SK-N-SH (cell line): ENCODE results near the gene DHRS1. TPM values are rescaled to one million over a fixed set of nuclear protein-coding genes. Genes with fewer than 3 reads are reported as not detected.
A peak's percentile ranks its signal among the peaks of the same experiment; 100 is the strongest.
"Not testable (repeated sequence)": the region's sequence is repeated elsewhere in the genome, so short reads cannot be mapped to it uniquely, and the experiment has no call there.

Source experiments
- CTCF ChIA-PET: fragments of 300-600, 350-600 bp; formaldehyde crosslinking; extraction: SDS; loops from one replicate; lab custom pipeline; 2021; lab: Yijun Ruan, JAX
- POLR2A ChIA-PET: fragments of 350-600 bp; sonication (Branson Sonifier 250); formaldehyde crosslinking; extraction: SDS; loops from one replicate; lab custom pipeline; 2020; ENCODE audit warnings: antibody characterized with exemption, inconsistent platforms; lab: Yijun Ruan, JAX
- DNase-seq: peaks from one replicate; pipeline ENCODE4 v3.0.0; 2012
- H2AFZ ChIP-seq: fragments of 200-600 bp; sonication (generic); 2 replicates; pipeline ENCODE4 v1.8.1; 2016; ENCODE audit warnings: antibody characterized with exemption, mild to moderate bottlenecking, low read depth
- H3F3A ChIP-seq: fragments of 200-600 bp; sonication (generic); replicated peaks from 2 replicates; pipeline ENCODE3; 2016; ENCODE audit warnings: antibody characterized with exemption, mild to moderate bottlenecking; ENCODE audit not compliant: insufficient read depth
- H3K27ac ChIP-seq, 2 experiments: fragments of 200-500 bp in 1 of 2; fragments of 200-600 bp in 1 of 2; sonication (Bioruptor generic) in 1 of 2; sonication (generic), shearing (Covaris generic) in 1 of 2; 2 replicates each; pipeline versions ENCODE4 v1.5.1 to v1.6.1; 2014 to 2016; ENCODE audit warnings: low read depth in 2 of 2, inconsistent platforms in 1 of 2, low read length in 1 of 2, mild to moderate bottlenecking in 1 of 2, mixed read lengths in 1 of 2
- H3K27me3 ChIP-seq: fragments of 200-600 bp; sonication (generic), shearing (Covaris generic); 2 replicates; pipeline ENCODE4 v1.6.1; 2016; ENCODE audit warnings: mixed run types; ENCODE audit not compliant: insufficient read depth
- H3K36me3 ChIP-seq, 2 experiments: fragments of 200-500 bp in 1 of 2; fragments of 200-600 bp in 1 of 2; sonication (Bioruptor generic) in 1 of 2; sonication (generic) in 1 of 2; replicated peaks in 1 of 2; 2 replicates each; pipeline versions ENCODE3 to v1.5.1; 2014 to 2016; ENCODE audit warnings: low read length in 1 of 2, mild to moderate bottlenecking in 1 of 2; ENCODE audit not compliant: insufficient read depth in 2 of 2, control insufficient read depth in 1 of 2
- H3K4me1 ChIP-seq, 2 experiments: fragments of 200-500 bp in 1 of 2; fragments of 200-600 bp in 1 of 2; sonication (Bioruptor generic) in 1 of 2; sonication (generic), shearing (Covaris generic) in 1 of 2; 2 replicates each; pipeline versions ENCODE4 v1.5.1 to v1.6.1; 2014 to 2016; ENCODE audit warnings: low read depth in 1 of 2, low read length in 1 of 2, mixed run types in 1 of 2; ENCODE audit not compliant: insufficient read depth in 2 of 2, control insufficient read depth in 1 of 2
- H3K4me2 ChIP-seq: fragments of 200-600 bp; sonication (generic), shearing (Covaris generic); 2 replicates; pipeline ENCODE4 v1.6.1; 2017; ENCODE audit warnings: mixed run types
- H3K4me3 ChIP-seq, 2 experiments: fragments of 200-500 bp in 1 of 2; fragments of 200-600 bp in 1 of 2; sonication (Bioruptor generic) in 1 of 2; sonication (generic), shearing (Covaris generic) in 1 of 2; 2 replicates each; pipeline versions ENCODE4 v1.5.1 to v1.8.1; 2014 to 2016; ENCODE audit warnings: low read depth in 2 of 2, inconsistent platforms in 1 of 2, low read length in 1 of 2, mild to moderate bottlenecking in 1 of 2, mixed read lengths in 1 of 2, moderate library complexity in 1 of 2
- H3K79me2 ChIP-seq: fragments of 200-600 bp; sonication (generic); 2 replicates; pipeline ENCODE4 v1.8.1; 2017; ENCODE audit warnings: mild to moderate bottlenecking; ENCODE audit not compliant: insufficient read depth
- H3K9ac ChIP-seq: fragments of 200-600 bp; sonication (generic); 2 replicates; pipeline ENCODE4 v1.6.1; 2017; ENCODE audit warnings: mixed run types
- H3K9me2 ChIP-seq: fragments of 200-600 bp; sonication (generic); 2 replicates; pipeline ENCODE4 v1.6.1; 2017; ENCODE audit warnings: mixed run types
- H3K9me3 ChIP-seq: fragments of 200-600 bp; sonication (generic); 2 replicates; pipeline ENCODE4 v1.6.1; 2017; ENCODE audit warnings: mixed run types, mild to moderate bottlenecking, moderate library complexity
- H4K20me1 ChIP-seq: fragments of 200-600 bp; sonication (generic); 2 replicates; pipeline ENCODE4 v1.6.1; 2017; ENCODE audit warnings: mild to moderate bottlenecking, mixed run types; ENCODE audit not compliant: insufficient read depth
- CHD2 ChIP-seq: fragments of 150-350 bp; IDR thresholded peaks from 2 replicates; pipeline ENCODE4 v1.6.1; 2018; ENCODE audit warnings: low read length; ENCODE audit not compliant: partially characterized antibody
- CTCF ChIP-seq: fragments of 200-600 bp; sonication (generic); IDR thresholded peaks from 2 replicates; pipeline ENCODE4 v1.6.1; 2017; ENCODE audit warnings: antibody characterized with exemption, mild to moderate bottlenecking, moderate library complexity
- ELF1 ChIP-seq: IDR thresholded peaks from 2 replicates; pipeline ENCODE4 v1.4.0; 2012
- EP300 ChIP-seq, 2 experiments: IDR thresholded peaks; 2 replicates each; pipeline versions ENCODE4 v1.4.0 to v1.6.1; 2012; ENCODE audit warnings: borderline replicate concordance in 1 of 2, low read depth in 1 of 2, low read length in 1 of 2
- EZH2phosphoT487 ChIP-seq: fragments of 200-600 bp; sonication (generic); IDR thresholded peaks from 2 replicates; pipeline ENCODE4 v1.6.1; 2017; ENCODE audit warnings: low read depth, mixed run types, mild to moderate bottlenecking, antibody characterized with exemption, moderate library complexity, borderline replicate concordance
- FOXJ3 ChIP-seq: sonication (generic); formaldehyde crosslinking; IDR thresholded peaks from 2 replicates; pipeline ENCODE4 v1.5.1; 2020; ENCODE audit warnings: mild to moderate bottlenecking, missing genetic modification reagents
- GABPA ChIP-seq: IDR thresholded peaks from 2 replicates; pipeline ENCODE4 v1.4.0; 2012; ENCODE audit warnings: low read depth, mild to moderate bottlenecking
- IRF3 ChIP-seq: fragments of 150-350 bp; IDR thresholded peaks from 2 replicates; pipeline ENCODE4 v1.6.1; 2016; ENCODE audit warnings: mild to moderate bottlenecking, low read depth, low read length
- MAX ChIP-seq: IDR thresholded peaks from 2 replicates; pipeline ENCODE4 v1.4.0; 2012; ENCODE audit warnings: low read depth
- MEF2A ChIP-seq: IDR thresholded peaks from 2 replicates; pipeline ENCODE4 v1.4.0; 2012; ENCODE audit warnings: low read depth, borderline replicate concordance
- PBX3 ChIP-seq: IDR thresholded peaks from 2 replicates; pipeline ENCODE4; 2012
- POLR2AphosphoS5 ChIP-seq: IDR thresholded peaks from 2 replicates; pipeline ENCODE4 v1.6.1; 2012; ENCODE audit warnings: low read depth, low read length
- RAD21 ChIP-seq: IDR thresholded peaks from 2 replicates; pipeline ENCODE4 v1.6.1; 2012; ENCODE audit warnings: mild to moderate bottlenecking, low read length
- RCOR1 ChIP-seq: fragments of 150-350 bp; IDR thresholded peaks from 2 replicates; pipeline ENCODE4 v1.6.1; 2017; ENCODE audit warnings: antibody characterized with exemption, low read length
- SMC3 ChIP-seq: IDR thresholded peaks from 2 replicates; pipeline ENCODE4 v1.6.1; 2012; ENCODE audit warnings: low read depth, low read length, improper control_type of control experiment
- TAF1 ChIP-seq: IDR thresholded peaks from 2 replicates; pipeline ENCODE4 v1.6.1; 2012; ENCODE audit warnings: low read depth, mild to moderate bottlenecking, low read length, moderate library complexity, borderline replicate concordance
- TCF12 ChIP-seq: IDR thresholded peaks from 2 replicates; pipeline ENCODE4 v1.4.0; 2012
- TEAD4 ChIP-seq: IDR thresholded peaks from 2 replicates; pipeline ENCODE4 v1.4.0; 2012; ENCODE audit warnings: mild to moderate bottlenecking, borderline replicate concordance; ENCODE audit not compliant: insufficient read depth
- USF2 ChIP-seq: fragments of 150-350 bp; IDR thresholded peaks from 2 replicates; pipeline ENCODE4 v1.6.1; 2017; ENCODE audit warnings: antibody characterized with exemption, low read length, low read depth, borderline replicate concordance
- ZBTB33 ChIP-seq: IDR thresholded peaks from 2 replicates; pipeline ENCODE4 v1.4.0; 2012; ENCODE audit warnings: low read depth, borderline replicate concordance
- WGBS: methylation state at CpG from one replicate; pipeline ENCODE4 v1.1.6; 2017; ENCODE audit warnings: low lambda C conversion rate; 5-methylcytosine and 5-hydroxymethylcytosine counted together
- polyA plus RNA-seq, 3 experiments: library from polyadenylated mRNA; depleted of rRNA; stranded (reverse); fragments of >200 nt; gene quantifications; 2 replicates each; pipeline ENCODE4 v1.2.3, GENCODE V29; 2012

Gene DHRS1
- polyA plus RNA-seq, 1 of the 3 experiments (the other 2 are of a cell fraction): 65.4 TPM

- TF ChIP-seq SMC3 (peak; percentile 26), RAD21 (peak; percentile 37), CTCF (peak; percentile 67)
- 7% methylated on average over 7 of the region's 9 CpGs for WGBS
- CTCF ChIA-PET: interaction anchor here (0.6 to 14.6 kb wide), 16 partner anchors 9 to 114 kb away, joined by 3 to 115 read pairs (median 4); partner anchors contain the start of genes CBLN3, CIDEB, KHNYN and LTB4R
- not testable (repeated sequence) for H2AFZ ChIP-seq, H3K27me3 ChIP-seq, DNase-seq, H3K4me2 ChIP-seq, H4K20me1 ChIP-seq, H3K36me3 ChIP-seq, H3K79me2 ChIP-seq, H3K9me3 ChIP-seq, H3K9ac ChIP-seq, H3F3A ChIP-seq, H3K9me2 ChIP-seq, H3K27ac ChIP-seq, H3K4me3 ChIP-seq
- peaks cover 0 to 12% of the 10 kb centered on the region in 2 experiments; a peak in 1 of 4 replicates for H3K4me1 ChIP-seq
- POLR2A ChIA-PET: interaction anchor here (1.3 to 1.7 kb wide), 2 partner anchors 109 to 115 kb away, joined by 4 read pairs; partner anchors contain the start of gene SDR39U1
Observed at GRCh38 chr14:24327914-24328313, 28.3 kb upstream of the DHRS1 start.

- no peak for TF ChIP-seq EP300 (IDR thresholded peaks at IDR 0.05; ENCODE audit: borderline replicate concordance in 1 of 2, low read depth in 1 of 2, low read length in 1 of 2)
- TF ChIP-seq GABPA: no peak
- no peak for TF ChIP-seq RAD21
- TF ChIP-seq RCOR1: no peak
- no peak for TF ChIP-seq PBX3
- no peak for TF ChIP-seq POLR2AphosphoS5
- no peak for TF ChIP-seq TEAD4
- no peak for TF ChIP-seq CHD2
- TF ChIP-seq IRF3: no peak
- no peak for TF ChIP-seq FOXJ3 (CRISPR knock-in tag)
- no peak for TF ChIP-seq MAX
- TF ChIP-seq SMC3: no peak
- TF ChIP-seq USF2: no peak
- TF ChIP-seq TAF1: no peak
- no peak for TF ChIP-seq MEF2A
- TF ChIP-seq EZH2phosphoT487: no peak
- no peak for TF ChIP-seq ELF1
- no peak for TF ChIP-seq TCF12
- no peak for TF ChIP-seq ZBTB33
- TF ChIP-seq, all 33 proteins: peak for 0
- CTCF ChIA-PET: interaction anchor here (0.6 to 14.6 kb wide), 14 partner anchors 9 to 115 kb away, joined by 3 to 115 read pairs (median 5); partner anchors contain the start of genes CBLN3, CIDEB, KHNYN and LTB4R
- H3K27me3 ChIP-seq: no peaks in the 10 kb centered on the region
Observed at GRCh38 chr14:24327303-24327702, 27.7 kb upstream of the DHRS1 start.

More at GRCh38 chr14:24327303-24327702, 27.7 kb upstream of the DHRS1 start:
- H3K9me3 ChIP-seq: no peaks in the 10 kb centered on the region
- no peaks in the 10 kb centered on the region for H3F3A ChIP-seq
- POLR2A ChIA-PET: interaction anchor here (1.3 to 1.7 kb wide), 2 partner anchors 109 to 115 kb away, joined by 4 read pairs; partner anchors contain the start of gene SDR39U1
- no peak overlapping the region for H3K4me3 ChIP-seq
- H4K20me1 ChIP-seq: no peaks in the 10 kb centered on the region
- H3K9ac ChIP-seq: no peak overlapping the region
- no peak overlapping the region for H3K27ac ChIP-seq
- H3K36me3 ChIP-seq: no peaks in the 10 kb centered on the region
- no peak overlapping the region for H2AFZ ChIP-seq
- WGBS: 69% methylated on average over 2 of the region's 2 CpGs
- H3K79me2 ChIP-seq: no peaks in the 10 kb centered on the region
- H3K9me2 ChIP-seq: no peaks in the 10 kb centered on the region
- H3K4me2 ChIP-seq: no peak overlapping the region
- DNase-seq: no peak
- peaks cover 0 to 7% of the 10 kb centered on the region in 2 experiments; a peak in 1 of 4 replicates for H3K4me1 ChIP-seq
